Glutamatergic neuron (in vitro differentiated cells): ENCODE results near the gene PSMB11. TPM values are rescaled to one million over a fixed set of nuclear protein-coding genes. Genes with fewer than 3 reads are reported as not detected.

ENCODE experiments used
- DNase-seq: peaks from one replicate; pipeline ENCODE4 v3.0.0; 2022
- H3K27ac Mint-ChIP-seq: one replicate; pipeline ENCODE4 v1.8.0; 2020; ENCODE audit warnings: mild to moderate bottlenecking, mixed read lengths, inconsistent platforms; ENCODE audit not compliant: unreplicated experiment
- H3K27me3 Mint-ChIP-seq: one replicate; pipeline ENCODE4 v1.8.0; 2020; ENCODE audit warnings: mild to moderate bottlenecking, moderate library complexity, mixed read lengths, inconsistent platforms; ENCODE audit not compliant: unreplicated experiment
- H3K36me3 Mint-ChIP-seq: one replicate; pipeline ENCODE4 v1.8.0; 2020; ENCODE audit warnings: mild to moderate bottlenecking, mixed read lengths, inconsistent platforms; ENCODE audit not compliant: unreplicated experiment
- H3K4me1 Mint-ChIP-seq: one replicate; pipeline ENCODE4 v1.8.0; 2020; ENCODE audit warnings: mild to moderate bottlenecking, low read depth, mixed read lengths, inconsistent platforms; ENCODE audit not compliant: unreplicated experiment
- H3K4me3 Mint-ChIP-seq: one replicate; pipeline ENCODE4 v1.8.0; 2020; ENCODE audit warnings: mild to moderate bottlenecking, mixed read lengths, inconsistent platforms; ENCODE audit not compliant: unreplicated experiment
- H3K9me3 Mint-ChIP-seq: one replicate; pipeline ENCODE4 v1.8.0; 2020; ENCODE audit warnings: mild to moderate bottlenecking, moderate library complexity, mixed read lengths, inconsistent platforms; ENCODE audit not compliant: unreplicated experiment
- total RNA-seq: library from RNA; stranded (reverse); fragmentation: NEBNext Ultra II Directional; extraction: Animal tissue kit (Norgen Biotek cat#: 25700); gene quantifications from one replicate; pipeline ENCODE4 v1.2.1, GENCODE V29; 2021; ENCODE audit not compliant: unreplicated experiment
- TF ChIP-seq, protein P1 (sequence below): fragments of 200-600 bp; sonication (generic); IDR thresholded peaks from one replicate; pipeline ENCODE4 v1.5.0; 2021; ENCODE audit not compliant: partially characterized antibody, unreplicated experiment

PSMB11 gene
- total RNA-seq, 1 donor from 2014 or later = not detected

DNA sequence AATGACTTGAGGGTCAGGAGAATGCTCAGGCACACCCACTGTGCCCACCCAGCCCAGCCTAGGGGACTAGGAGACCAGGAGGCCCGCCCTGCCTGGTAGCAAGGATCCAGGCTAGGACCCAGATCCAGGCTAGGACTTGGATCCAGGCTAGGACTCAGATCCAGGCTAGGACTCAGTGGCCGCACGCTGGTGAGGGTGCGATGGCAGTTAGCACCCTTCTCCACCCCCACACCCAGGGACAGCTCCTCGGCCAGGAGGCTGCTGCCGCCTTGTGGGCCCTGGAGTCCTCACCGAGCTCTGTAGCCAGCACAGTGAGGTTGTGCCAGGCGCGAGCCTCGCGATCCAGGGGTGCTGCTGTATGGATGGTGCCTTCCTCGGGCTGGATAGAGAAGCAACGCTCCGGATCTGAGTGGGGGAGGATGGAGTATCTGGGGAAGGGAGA lies 10.2 kb downstream of the PSMB11 start:
- H3K4me3 Mint-ChIP-seq = peak overlapping the region; percentile 57
- TF ChIP-seq, protein P1, sequence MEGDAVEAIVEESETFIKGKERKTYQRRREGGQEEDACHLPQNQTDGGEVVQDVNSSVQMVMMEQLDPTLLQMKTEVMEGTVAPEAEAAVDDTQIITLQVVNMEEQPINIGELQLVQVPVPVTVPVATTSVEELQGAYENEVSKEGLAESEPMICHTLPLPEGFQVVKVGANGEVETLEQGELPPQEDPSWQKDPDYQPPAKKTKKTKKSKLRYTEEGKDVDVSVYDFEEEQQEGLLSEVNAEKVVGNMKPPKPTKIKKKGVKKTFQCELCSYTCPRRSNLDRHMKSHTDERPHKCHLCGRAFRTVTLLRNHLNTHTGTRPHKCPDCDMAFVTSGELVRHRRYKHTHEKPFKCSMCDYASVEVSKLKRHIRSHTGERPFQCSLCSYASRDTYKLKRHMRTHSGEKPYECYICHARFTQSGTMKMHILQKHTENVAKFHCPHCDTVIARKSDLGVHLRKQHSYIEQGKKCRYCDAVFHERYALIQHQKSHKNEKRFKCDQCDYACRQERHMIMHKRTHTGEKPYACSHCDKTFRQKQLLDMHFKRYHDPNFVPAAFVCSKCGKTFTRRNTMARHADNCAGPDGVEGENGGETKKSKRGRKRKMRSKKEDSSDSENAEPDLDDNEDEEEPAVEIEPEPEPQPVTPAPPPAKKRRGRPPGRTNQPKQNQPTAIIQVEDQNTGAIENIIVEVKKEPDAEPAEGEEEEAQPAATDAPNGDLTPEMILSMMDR = no peak

GRCh38 chr14:23052671-23053070 lies 10.7 kb downstream of the PSMB11 start:
- no peak for DNase-seq
- Mint-ChIP-seq H3K27ac (peak overlapping the region; percentile 55), H3K4me1 (peaks cover 40% of the 10 kb centered on the region)

More for the DNA sequence above, 10.2 kb downstream of the PSMB11 start:
- H3K27ac Mint-ChIP-seq = peak overlapping the region; percentile 14
- peaks cover 45% of the 10 kb centered on the region for H3K4me1 Mint-ChIP-seq
- peaks cover 5% of the 10 kb centered on the region for H3K36me3 Mint-ChIP-seq
- peaks cover 13% of the 10 kb centered on the region for H3K27me3 Mint-ChIP-seq
- peaks cover 15% of the 10 kb centered on the region for H3K9me3 Mint-ChIP-seq
- no peak for DNase-seq

DNA sequence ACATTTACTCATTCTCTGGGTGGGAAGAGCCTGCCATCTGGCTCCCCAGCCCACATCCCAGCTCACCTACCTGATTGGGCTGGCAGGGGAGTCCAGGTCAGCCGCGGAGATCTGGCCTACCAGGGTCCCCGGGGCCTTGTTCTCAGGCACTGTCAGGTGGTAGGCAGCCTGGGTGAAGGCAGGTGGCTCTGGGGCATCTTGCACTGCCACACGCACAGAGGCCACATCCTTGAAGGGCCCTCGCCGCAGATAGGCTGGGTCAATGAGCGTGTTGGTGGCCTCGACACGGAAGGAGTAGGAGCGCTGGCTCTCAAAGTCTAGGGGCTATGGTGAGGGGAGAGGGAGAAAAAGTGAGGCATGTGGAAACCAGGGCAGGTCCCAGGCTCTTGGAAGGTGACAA lies 11.4 kb downstream of the PSMB11 start:
- no peak for DNase-seq
- Mint-ChIP-seq H3K4me3 (peak overlapping the region; percentile 21), H3K36me3 (no peaks in the 10 kb centered on the region), H3K27ac (peak overlapping the region; percentile 81), H3K4me1 (peaks cover 40% of the 10 kb centered on the region), H3K27me3 (peaks cover 14% of the 10 kb centered on the region), H3K9me3 (peaks cover 11% of the 10 kb centered on the region)
- TF ChIP-seq, protein P1 = no peak

More at GRCh38 chr14:23052671-23053070, 10.7 kb downstream of the PSMB11 start:
- Mint-ChIP-seq H3K36me3 (peaks cover under 1% of the 10 kb centered on the region), H3K4me3 (peak overlapping the region; percentile 57), H3K9me3 (peaks cover 11% of the 10 kb centered on the region), H3K27me3 (peaks cover 12% of the 10 kb centered on the region)
- TF ChIP-seq, protein P1 = no peak

- DNase-seq = peak; percentile 62
- Mint-ChIP-seq H3K36me3 (no peaks in the 10 kb centered on the region), H3K4me1 (peaks cover 42% of the 10 kb centered on the region), H3K27ac (peak overlapping the region; percentile 81), H3K27me3 (peaks cover 13% of the 10 kb centered on the region), H3K4me3 (peak overlapping the region; percentile 71), H3K9me3 (peaks cover 11% of the 10 kb centered on the region)
- TF ChIP-seq, protein P1 = no peak
Measured at GRCh38 chr14:23054000-23054811, 12.2 kb downstream of the PSMB11 start.

DNA sequence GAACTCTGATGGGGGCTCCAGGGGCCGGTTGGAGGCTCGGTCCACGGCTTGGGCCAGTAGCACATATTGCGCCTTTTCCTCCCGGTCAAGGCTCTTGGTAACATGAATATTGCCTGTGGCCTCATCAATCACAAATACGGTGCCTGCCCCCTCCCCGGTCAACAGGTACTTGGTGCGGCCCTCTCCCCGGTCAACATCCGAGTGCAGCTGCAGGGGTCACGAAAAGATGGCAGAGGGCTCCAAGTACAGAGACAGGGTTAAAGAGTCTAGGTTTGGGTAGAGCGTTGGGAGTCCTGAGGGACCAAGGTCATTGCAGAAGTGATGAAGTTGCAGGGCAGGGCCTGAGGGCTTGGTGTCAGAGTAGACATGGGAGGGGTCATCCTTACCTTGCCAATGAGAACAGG lies 13.1 kb downstream of the PSMB11 start:
- peak overlapping the region; percentile 71 for H3K4me3 Mint-ChIP-seq
- H3K4me1 Mint-ChIP-seq = peaks cover 42% of the 10 kb centered on the region
- H3K9me3 Mint-ChIP-seq = peaks cover 11% of the 10 kb centered on the region
- peaks cover 16% of the 10 kb centered on the region for H3K27me3 Mint-ChIP-seq
- TF ChIP-seq, protein P1 = no peak
- no peaks in the 10 kb centered on the region for H3K36me3 Mint-ChIP-seq
- peak overlapping the region; percentile 72 for H3K27ac Mint-ChIP-seq
- DNase-seq = no peak
